ENCODE results near the gene CA9.

Gene CA9

DNA sequence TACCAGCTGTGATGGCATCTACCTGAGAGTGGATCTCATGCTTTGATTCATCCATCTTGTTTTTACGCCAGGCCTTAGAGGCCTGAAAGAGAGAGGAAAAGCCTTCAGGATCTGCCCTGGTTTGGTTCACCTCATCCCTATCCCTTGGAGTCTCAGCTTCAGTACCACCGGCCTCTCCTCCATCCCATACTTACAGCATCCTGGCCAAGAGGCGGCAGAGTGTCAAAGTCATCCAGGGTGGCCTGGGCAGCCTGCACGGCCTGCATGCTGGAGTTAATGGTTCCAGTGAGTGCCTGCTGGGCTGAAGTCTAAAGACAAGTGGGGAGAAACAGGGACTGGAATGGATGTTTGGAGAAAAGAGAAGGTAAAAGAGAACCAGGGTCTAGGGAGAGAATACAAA lies 45.8 kb downstream of the CA9 start:
- DNase-seq: no peak

DNA sequence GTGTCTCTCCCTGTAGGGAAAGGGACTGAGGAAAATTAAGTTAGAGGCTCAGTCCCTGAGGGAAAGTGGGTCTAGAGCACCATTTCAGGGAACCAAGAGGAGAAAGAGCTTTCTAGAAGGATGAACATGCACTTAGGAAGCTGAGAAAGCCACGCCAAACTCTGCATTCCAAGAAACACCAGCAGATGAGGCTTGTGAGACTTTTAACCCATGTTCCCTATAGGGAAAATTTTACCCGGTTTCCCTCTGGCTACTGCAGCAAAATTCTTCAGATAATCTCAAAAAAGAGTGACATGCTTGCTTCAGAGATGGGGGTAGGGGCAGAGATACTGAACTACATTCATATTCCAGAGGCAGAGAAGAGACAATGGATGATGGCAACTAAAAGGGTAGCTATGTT lies 49.7 kb downstream of the CA9 start:
- DNase-seq: no peak

DNA sequence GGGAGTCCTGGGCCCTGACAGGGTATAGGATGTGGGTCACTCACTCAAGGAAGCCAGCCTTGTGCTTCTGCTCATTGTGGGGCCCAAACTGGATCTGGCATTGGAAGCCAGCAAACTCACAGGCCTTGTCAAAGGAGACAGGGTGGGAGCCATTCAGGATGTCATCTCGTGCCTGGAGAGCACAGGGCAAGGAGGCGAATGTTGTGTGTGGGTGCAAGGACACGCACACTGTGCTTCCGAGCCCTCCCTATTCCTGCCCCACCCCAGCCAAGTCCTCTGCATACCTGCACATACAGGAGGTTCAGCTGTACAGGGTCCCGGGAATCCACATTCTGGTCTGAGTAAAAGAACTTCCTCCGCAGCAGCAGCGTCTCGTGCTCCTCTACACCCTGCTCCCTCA lies 50.2 kb downstream of the CA9 start:
- DNase-seq: no peak

DNA sequence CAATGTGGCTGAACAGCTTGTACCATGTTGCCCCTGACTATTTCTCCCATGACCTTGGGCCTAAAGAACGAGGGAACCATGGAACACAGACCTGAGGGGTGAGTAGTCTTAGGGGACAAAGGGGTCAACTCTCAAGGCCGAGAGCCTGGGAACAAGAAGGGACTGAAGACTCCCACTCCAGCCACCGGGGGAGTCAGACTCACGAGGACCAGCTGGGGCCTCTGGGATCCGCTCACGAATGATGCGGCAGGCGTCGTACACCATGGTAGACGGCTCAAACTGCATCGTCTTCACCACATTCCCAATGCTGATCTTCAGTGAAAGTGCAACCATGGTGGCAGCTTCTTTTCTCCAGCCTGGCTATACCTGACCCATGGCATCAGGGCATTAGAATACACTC lies 51.6 kb downstream of the CA9 start:
- no peak for DNase-seq

DNA sequence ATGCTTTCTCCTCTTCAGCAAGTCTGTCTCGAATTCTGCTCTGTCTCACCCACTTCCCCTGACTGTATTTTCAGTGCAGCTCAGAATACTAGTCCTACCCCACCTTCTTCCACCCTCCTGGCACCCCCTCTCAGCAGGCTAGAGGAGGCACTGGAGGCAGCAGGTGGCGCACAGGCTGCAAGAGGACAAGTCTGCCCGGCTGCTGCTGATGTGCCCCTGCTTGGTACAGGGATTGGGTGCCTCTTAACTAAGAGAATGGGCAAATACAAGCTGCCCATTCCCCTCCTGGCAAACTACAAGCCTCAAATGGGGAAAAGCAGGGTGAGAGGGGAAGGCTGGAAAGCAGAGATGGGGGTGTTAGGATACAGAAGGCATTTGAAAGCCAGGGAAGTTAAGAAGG lies 53.2 kb downstream of the CA9 start:
- DNase-seq: no peak

DNA sequence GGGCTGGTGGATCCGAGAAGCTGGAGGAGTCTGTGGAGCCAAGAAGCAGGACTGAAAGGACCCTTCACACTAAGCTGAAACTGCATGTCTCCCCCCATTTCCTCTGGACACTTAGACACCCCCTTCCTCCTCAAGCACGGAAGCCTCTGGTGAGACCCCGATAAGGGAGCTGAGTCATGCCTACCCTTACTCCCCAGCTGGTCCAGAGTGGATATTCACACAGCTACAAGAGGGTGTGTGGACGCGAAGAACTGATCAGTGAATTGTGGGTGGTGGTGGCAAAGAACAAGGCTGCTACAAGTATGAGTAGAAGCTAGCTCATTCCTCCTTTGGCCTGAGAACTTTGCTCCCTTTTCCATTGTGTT lies 53.9 kb downstream of the CA9 start:
- DNase-seq: no peak

DNA sequence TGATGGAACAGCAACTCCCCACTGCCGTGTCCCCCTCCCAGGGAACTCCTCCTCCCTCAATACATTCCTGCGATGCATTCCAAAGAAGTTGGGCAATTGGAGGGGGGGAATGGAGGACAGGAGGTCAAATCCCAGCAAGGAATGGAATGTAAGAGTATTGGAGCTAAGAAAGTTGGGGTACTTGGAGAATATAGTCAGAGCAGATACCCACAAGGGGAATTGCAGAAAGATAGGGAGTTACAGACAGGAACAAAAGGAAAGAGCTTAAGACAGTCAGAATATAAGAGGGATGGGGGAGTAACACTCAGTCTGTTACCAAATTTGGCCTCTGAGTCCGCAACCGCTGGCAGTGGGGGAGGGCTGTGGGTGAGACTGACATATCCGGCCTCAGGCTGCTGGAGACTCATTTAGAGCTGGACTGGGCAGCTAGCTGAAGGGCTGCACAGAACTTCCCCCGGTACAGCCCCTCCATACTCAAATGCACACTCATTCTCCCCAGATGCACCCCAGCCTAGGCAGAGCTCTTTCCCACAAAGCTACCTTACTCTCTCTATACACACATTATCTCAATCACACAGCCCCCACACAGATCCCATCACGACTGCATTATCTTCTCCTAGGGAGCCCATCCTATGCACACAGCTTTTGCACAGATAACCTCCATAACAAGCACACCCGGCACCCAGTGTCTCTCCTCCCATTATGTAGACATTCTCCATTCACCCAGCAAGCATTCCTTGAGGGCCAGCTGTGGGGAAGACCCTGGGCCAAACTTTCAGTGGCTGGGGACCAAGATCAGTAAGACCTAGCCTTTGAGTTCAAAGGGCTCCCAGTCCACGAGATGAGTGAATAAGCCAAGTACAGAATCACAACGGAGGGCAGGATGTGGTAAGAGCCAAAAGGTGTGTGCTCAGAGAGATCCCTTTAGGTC lies 54.6 kb downstream of the CA9 start:
- DNase-seq: no peak

DNA sequence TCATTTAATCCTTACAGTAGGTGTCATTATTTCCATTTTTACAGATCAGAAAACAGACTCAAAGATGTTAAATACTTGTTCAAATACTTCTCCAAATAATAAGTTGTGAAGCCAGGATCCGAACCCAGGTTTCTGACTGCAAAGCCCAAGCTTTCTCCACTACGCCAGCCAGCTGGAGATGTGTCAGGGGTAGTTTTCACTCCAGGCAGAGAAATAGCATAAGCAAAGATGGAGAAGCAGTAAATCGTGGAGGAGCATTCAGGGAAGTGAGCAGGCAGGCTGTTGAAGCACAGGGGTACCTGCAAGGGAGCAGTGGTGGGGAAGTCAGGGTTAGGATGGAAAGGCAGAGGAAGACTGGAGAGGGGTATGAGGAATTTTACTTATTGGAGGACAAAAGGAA lies 55.4 kb downstream of the CA9 start:
- DNase-seq: no peak

DNA sequence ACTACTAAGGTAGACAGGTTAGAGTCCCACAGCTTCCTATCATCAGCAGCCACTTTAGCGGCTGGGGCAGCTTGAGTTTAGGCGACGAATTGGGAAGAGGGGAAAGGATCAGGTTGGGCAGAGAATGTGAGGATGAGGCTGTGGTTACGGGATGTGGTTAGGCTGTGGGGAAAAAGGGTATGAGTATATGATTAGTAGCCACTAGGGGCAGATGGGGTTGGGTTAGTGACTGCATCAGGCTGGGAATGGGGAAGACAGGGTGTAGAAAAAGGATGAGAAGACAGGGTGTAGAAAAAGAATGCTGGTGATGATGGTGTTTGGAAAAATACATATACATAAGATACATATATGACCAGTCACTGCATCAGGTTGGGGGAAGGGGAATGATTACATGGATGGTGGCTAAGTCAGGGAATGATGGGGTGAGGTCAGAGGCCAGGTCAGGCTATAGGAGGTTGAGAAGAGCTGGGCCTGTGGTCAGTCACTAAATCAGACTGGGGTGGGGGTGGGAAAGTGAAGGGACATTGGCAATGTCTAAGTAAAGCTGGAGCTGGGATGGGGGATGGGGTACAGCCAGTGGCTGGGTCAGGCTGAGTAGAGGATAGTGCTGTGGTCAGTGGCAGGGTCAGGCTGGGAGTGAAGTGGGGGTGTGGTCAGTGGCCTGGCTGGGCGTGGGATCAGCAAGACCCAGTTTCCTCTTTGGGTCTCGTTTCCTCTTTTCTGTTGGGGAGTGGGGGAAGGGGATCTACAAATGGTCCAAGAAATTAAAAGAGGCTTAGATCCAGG lies 56.2 kb downstream of the CA9 start:
- peak; percentile 62 for DNase-seq

DNA sequence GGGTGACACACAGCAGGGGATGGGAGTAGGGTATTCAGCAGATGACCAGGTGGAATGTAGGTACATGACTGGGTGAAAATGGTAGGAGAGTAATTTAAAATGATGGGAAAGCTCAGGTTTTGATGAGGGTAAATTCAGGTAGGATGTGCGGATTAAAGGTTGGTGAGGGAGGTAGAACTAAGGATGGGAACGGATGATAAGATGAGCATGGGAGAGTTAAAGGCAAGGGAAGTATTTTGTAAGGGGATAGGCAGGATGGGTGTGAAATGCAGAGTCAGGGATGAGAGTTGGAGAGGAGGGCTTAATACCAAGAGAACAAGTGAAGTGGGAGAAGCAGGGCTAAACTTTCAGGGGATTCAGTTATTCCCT lies 56.7 kb downstream of the CA9 start:
- DNase-seq: no peak

All from NCI-H82 (cell line).